OCI-LY3 (cell line): ENCODE measurements around the gene ATP2A1.

ENCODE experiments used
- H2AFZ ChIP-seq: fragments of 200-600, 300-600 bp; shearing (Covaris generic); 2 replicates; pipeline ENCODE4 v1.6.0; 2014; ENCODE audit warnings: antibody characterized with exemption, low read depth, low read length
- H3K27ac ChIP-seq: fragments of 200-600, 300-600 bp; sonication (generic); 2 replicates; pipeline ENCODE4 v1.5.1; 2014; ENCODE audit warnings: mild to moderate bottlenecking, low read length, moderate library complexity, mixed read lengths
- H3K27me3 ChIP-seq: fragments of 200-600, 300-600 bp; sonication (generic); 2 replicates; pipeline ENCODE4 v1.6.1; 2014; ENCODE audit warnings: low read depth, low read length, mixed read lengths
- H3K36me3 ChIP-seq: fragments of 200-600, 300-600 bp; sonication (generic); replicated peaks from 2 replicates; pipeline ENCODE3; 2014; ENCODE audit warnings: low read depth, low read length, mixed read lengths
- H3K4me1 ChIP-seq: fragments of 300-600, 200-600 bp; sonication (generic); 2 replicates; pipeline ENCODE4 v1.6.1; 2014; ENCODE audit warnings: low read length, mixed read lengths
- H3K4me2 ChIP-seq: fragments of 200-600, 300-600 bp; sonication (generic); 2 replicates; pipeline ENCODE4 v1.6.1; 2014; ENCODE audit warnings: low read length, mixed read lengths
- H3K4me3 ChIP-seq: fragments of 300-600, 200-600 bp; sonication (generic); 2 replicates; pipeline ENCODE4 v1.5.1; 2014; ENCODE audit warnings: antibody characterized with exemption, mild to moderate bottlenecking, low read length, moderate library complexity
- H3K79me2 ChIP-seq: fragments of 300-600, 200-600 bp; shearing (Covaris generic); 2 replicates; pipeline ENCODE4 v1.6.1; 2014; ENCODE audit warnings: mild to moderate bottlenecking, low read length, mixed read lengths
- H3K9ac ChIP-seq: fragments of 300-600, 200-600 bp; shearing (Covaris generic); 2 replicates; pipeline ENCODE4 v1.6.0; 2014; ENCODE audit warnings: mild to moderate bottlenecking, low read length, moderate library complexity
- H3K9me3 ChIP-seq: fragments of 200-600, 300-600 bp; shearing (Covaris generic); 2 replicates; pipeline ENCODE4 v1.6.1; 2014; ENCODE audit warnings: low read length, mixed read lengths; ENCODE audit not compliant: insufficient read depth
- H4K20me1 ChIP-seq: fragments of 200-600, 300-600 bp; sonication (generic); 2 replicates; pipeline ENCODE4 v1.6.1; 2016; ENCODE audit warnings: low read length, mixed read lengths; ENCODE audit not compliant: insufficient read depth
- EZH2phosphoT487 ChIP-seq: fragments of 200-600 bp; shearing (Covaris generic); IDR thresholded peaks from 2 replicates; pipeline ENCODE4 v1.6.1; 2018; ENCODE audit warnings: antibody characterized with exemption, mixed run types, low read depth
- TF ChIP-seq, protein P1 (sequence below): fragments of 200-600, 300-600 bp; sonication (generic); IDR thresholded peaks from 2 replicates; pipeline ENCODE4 v1.5.1; 2014; ENCODE audit warnings: antibody characterized with exemption, low read length, low read depth

ATP2A1 gene

DNA sequence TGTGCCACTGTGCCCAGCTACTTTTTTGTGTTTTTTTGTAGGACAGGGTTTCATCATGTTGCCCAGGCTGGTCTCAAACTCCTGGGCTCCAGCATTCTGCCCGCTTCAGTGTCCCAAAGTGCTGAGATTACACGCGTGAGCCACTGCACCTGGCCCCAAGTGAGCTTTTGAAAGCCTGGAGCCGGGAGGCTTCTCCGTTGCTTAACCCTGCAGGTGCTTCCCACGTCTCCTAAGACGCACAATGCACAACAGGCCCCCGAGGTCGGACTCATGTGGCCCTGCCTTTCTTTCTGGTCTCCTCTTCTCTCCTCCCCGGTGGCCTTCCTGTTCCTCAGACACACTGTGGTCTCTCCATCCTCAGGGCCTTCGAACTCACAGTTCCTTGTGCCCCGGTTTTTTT lies 34.3 kb downstream of the ATP2A1 start:
- Histone ChIP-seq H3K79me2 (no peaks in the 10 kb centered on the region), H3K4me2 (no peak overlapping the region), H4K20me1 (no peaks in the 10 kb centered on the region), H3K27ac (no peak overlapping the region), H2AFZ (no peak overlapping the region), H3K9me3 (no peaks in the 10 kb centered on the region), H3K4me3 (no peak overlapping the region), H3K27me3 (no peaks in the 10 kb centered on the region), H3K36me3 (peaks cover 9% of the 10 kb centered on the region), H3K4me1 (peaks cover 16% of the 10 kb centered on the region), H3K9ac (no peak overlapping the region)
- TF ChIP-seq EZH2phosphoT487, result no peak
- TF ChIP-seq, protein P1, sequence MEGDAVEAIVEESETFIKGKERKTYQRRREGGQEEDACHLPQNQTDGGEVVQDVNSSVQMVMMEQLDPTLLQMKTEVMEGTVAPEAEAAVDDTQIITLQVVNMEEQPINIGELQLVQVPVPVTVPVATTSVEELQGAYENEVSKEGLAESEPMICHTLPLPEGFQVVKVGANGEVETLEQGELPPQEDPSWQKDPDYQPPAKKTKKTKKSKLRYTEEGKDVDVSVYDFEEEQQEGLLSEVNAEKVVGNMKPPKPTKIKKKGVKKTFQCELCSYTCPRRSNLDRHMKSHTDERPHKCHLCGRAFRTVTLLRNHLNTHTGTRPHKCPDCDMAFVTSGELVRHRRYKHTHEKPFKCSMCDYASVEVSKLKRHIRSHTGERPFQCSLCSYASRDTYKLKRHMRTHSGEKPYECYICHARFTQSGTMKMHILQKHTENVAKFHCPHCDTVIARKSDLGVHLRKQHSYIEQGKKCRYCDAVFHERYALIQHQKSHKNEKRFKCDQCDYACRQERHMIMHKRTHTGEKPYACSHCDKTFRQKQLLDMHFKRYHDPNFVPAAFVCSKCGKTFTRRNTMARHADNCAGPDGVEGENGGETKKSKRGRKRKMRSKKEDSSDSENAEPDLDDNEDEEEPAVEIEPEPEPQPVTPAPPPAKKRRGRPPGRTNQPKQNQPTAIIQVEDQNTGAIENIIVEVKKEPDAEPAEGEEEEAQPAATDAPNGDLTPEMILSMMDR, result no peak

DNA sequence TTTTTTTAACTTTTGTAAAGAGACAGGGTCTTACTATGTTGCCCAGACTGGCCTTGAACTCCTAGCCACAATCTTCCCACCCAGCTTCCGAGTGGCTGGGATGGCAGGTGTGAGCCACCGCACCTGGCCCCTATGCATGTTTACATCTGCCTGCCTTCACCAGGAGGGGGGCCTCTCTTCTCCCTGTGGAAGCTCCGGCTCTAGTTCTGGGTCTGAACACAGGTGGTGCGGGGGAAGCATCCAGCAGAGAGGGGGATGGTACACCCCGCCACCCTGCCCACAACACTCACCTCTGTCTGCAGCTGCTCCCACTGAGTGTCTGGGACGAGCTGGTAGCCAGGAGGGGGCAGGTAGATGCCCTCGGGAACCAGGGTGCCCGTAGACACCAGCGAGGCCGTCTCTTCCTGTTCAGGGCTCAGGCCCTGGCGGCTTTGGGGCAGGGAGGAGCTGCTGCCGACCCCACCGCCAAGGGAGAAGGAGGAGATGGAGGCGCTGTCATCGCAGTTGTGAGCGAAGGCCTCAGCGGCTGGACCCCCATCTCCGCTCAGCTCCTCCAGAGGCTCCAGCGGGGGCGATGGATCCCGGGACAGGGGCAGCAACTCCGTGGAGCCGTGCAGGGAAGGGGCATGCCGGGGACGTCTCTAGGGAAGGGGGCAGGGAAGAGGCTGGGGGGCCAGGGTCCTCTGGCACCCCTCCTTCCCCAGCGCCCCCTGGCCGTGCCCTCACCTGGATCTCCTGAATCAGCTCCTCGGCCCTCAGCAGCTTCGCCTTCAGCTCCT lies 35.8 kb downstream of the ATP2A1 start:
- no peaks in the 10 kb centered on the region for H3K27me3 ChIP-seq
- TF ChIP-seq EZH2phosphoT487, result no peak
- TF ChIP-seq, protein P1, result no peak
- no peak overlapping the region for H3K4me2 ChIP-seq
- no peak overlapping the region for H2AFZ ChIP-seq
- no peak overlapping the region for H3K4me3 ChIP-seq
- H3K9ac ChIP-seq, result no peak overlapping the region
- peaks cover 19% of the 10 kb centered on the region for H3K4me1 ChIP-seq
- H4K20me1 ChIP-seq, result no peaks in the 10 kb centered on the region
- H3K79me2 ChIP-seq, result no peaks in the 10 kb centered on the region
- no peak overlapping the region for H3K27ac ChIP-seq
- peaks cover 9% of the 10 kb centered on the region for H3K36me3 ChIP-seq
- H3K9me3 ChIP-seq, result no peaks in the 10 kb centered on the region

DNA sequence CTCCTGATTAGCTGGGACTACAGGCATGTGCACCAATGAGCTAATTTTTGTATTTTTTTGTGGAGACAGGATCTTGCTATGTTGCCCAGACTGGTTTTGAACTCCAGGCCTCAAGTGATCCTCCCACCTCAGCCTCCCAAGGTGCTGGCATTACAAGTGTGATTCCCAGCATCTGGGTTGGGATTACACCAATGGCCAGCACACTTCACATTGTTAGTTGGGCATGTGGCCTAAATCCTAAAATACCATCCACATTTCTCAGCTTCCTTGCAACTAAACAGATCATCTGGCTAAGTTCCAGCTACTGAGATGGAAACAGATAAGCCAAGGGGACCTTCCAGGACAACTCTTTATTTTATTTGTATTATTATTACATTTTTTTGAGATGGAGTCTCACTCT lies 36.9 kb downstream of the ATP2A1 start:
- no peaks in the 10 kb centered on the region for H3K9me3 ChIP-seq
- H3K4me3 ChIP-seq, result no peak overlapping the region
- H3K27ac ChIP-seq, result no peak overlapping the region
- H3K4me1 ChIP-seq, result peaks cover 16% of the 10 kb centered on the region
- H3K36me3 ChIP-seq, result peaks cover 12% of the 10 kb centered on the region
- no peaks in the 10 kb centered on the region for H4K20me1 ChIP-seq
- H3K79me2 ChIP-seq, result no peaks in the 10 kb centered on the region
- no peak overlapping the region for H3K4me2 ChIP-seq
- no peak overlapping the region for H3K9ac ChIP-seq
- H3K27me3 ChIP-seq, result no peaks in the 10 kb centered on the region
- TF ChIP-seq EZH2phosphoT487, result no peak
- TF ChIP-seq, protein P1, result no peak
- H2AFZ ChIP-seq, result no peak overlapping the region

DNA sequence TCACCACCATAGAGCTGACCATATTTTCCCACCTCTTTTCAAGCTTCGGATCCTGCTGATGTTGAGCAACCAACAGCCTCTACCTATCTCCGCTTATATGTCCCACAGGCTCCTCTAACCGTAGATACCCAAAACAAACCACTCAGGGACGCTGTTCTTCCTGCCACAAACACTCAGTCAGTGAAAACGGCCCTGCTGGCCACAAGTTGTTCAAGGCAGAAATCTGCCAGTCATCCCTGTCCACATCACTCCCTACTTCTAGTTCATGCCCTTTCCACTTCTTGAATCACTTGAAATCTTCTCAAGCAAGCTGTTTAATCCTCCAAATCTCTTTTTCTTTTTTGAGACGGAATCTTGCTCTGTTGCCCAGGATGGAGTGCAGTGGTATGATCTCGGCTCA lies 38.8 kb downstream of the ATP2A1 start:
- Histone ChIP-seq H3K36me3 (peaks cover 8% of the 10 kb centered on the region), H3K27me3 (no peaks in the 10 kb centered on the region), H3K27ac (no peak overlapping the region), H4K20me1 (no peaks in the 10 kb centered on the region), H3K4me3 (no peak overlapping the region), H3K79me2 (no peaks in the 10 kb centered on the region), H3K4me2 (no peak overlapping the region), H3K4me1 (peaks cover 9% of the 10 kb centered on the region), H3K9me3 (no peaks in the 10 kb centered on the region), H2AFZ (no peak overlapping the region), H3K9ac (no peak overlapping the region)
- TF ChIP-seq, protein P1, result no peak
- TF ChIP-seq EZH2phosphoT487, result no peak
